Gastroesophageal sphincter (tissue), 4 donors: ENCODE results near the gene MYO7A. TPM values are rescaled to one million over a fixed set of nuclear protein-coding genes. Genes with fewer than 3 reads are reported as not detected.

Source experiments
- ATAC-seq: fragments of 150-250 bp; one replicate; pipeline ENCODE4 v1.9.1; 2016; ENCODE audit warnings: mild to moderate bottlenecking, moderate library complexity
- H3K27ac ChIP-seq, 4 donors: fragments of 200-600 bp; sonication (generic) in 3 of 4; 1 replicate in 3 of 4; 2 replicates in 1 of 4; pipeline ENCODE4 v1.5.1; 2016 to 2019
- H3K27me3 ChIP-seq: fragments of 200-600 bp; sonication (generic); one replicate; pipeline ENCODE4 v1.5.1; 2019
- H3K36me3 ChIP-seq, 2 donors: fragments of 200-600 bp; sonication (generic); one replicate each; pipeline ENCODE4 v1.5.1; 2019; ENCODE audit warnings: control low read depth in 1 of 2
- H3K4me1 ChIP-seq, 3 donors: fragments of 200-600 bp; sonication (generic); 1 replicate in 2 of 3; 2 replicates in 1 of 3; pipeline ENCODE4 v1.5.1; 2016 to 2019; ENCODE audit warnings: control low read depth in 2 of 3
- H3K4me3 ChIP-seq, 2 donors: fragments of 200-600 bp; sonication (generic); one replicate each; pipeline ENCODE4 v1.5.1; 2019; ENCODE audit warnings: mild to moderate bottlenecking in 1 of 2, moderate library complexity in 1 of 2
- H3K9me3 ChIP-seq, 3 donors: fragments of 200-600 bp; sonication (generic); one replicate each; pipeline ENCODE4 v1.5.1; 2017 to 2019; ENCODE audit warnings: control low read depth in 2 of 3
- CTCF ChIP-seq, 4 experiments: fragments of 200-600 bp in 2 of 4; fragments of 450-650 bp in 2 of 4; sonication (generic) in 1 of 4; IDR thresholded peaks; one replicate each; pipeline ENCODE4 v1.5.1; 2017 to 2019; ENCODE audit warnings: antibody characterized with exemption in 4 of 4, mild to moderate bottlenecking in 2 of 4, moderate library complexity in 2 of 4
- EP300 ChIP-seq: sonication (generic); formaldehyde crosslinking; IDR thresholded peaks from one replicate; pipeline ENCODE4 v1.6.1; 2017; ENCODE audit warnings: antibody characterized with exemption, mild to moderate bottlenecking
- POLR2A ChIP-seq, 2 donors: fragments of 450-650 bp; IDR thresholded peaks; one replicate each; pipeline ENCODE4 v1.6.1; 2017; ENCODE audit warnings: antibody characterized with exemption in 2 of 2, mild to moderate bottlenecking in 2 of 2, moderate library complexity in 1 of 2
- POLR2AphosphoS5 ChIP-seq: sonication (generic); formaldehyde crosslinking; IDR thresholded peaks from one replicate; pipeline ENCODE4 v1.6.1; 2017; ENCODE audit warnings: antibody characterized with exemption
- WGBS, 2 donors: methylation state at CpG; one replicate each; pipeline ENCODE4 v1.1.5; 2018; ENCODE audit warnings: low coverage in 1 of 2; 5-methylcytosine and 5-hydroxymethylcytosine counted together
- total RNA-seq, 4 donors: library from RNA; depleted of rRNA; stranded (reverse); fragments of >200 nt; gene quantifications; one replicate each; pipeline ENCODE4 v1.1.0, GENCODE V29; 2016

MYO7A gene
- total RNA-seq, 4 donors from 2014 or later = 4.0 to 11.8 (median 8.7) TPM

GRCh38 chr11:77103319-77103718, 24.7 kb upstream of the MYO7A start:
- no CpG with 5 or more reads among the region's 2 CpGs for WGBS, 2 donors
- no peak for ATAC-seq

GRCh38 chr11:77104727-77105126, 23.3 kb upstream of the MYO7A start:
- TF ChIP-seq POLR2A (IDR thresholded peaks at IDR 0.05) (no peak), EP300 (no peak), CTCF (IDR thresholded peaks at IDR 0.05) (no peak), POLR2AphosphoS5 (no peak)
- no peak overlapping the region for H3K27ac ChIP-seq
- WGBS, 2 donors = no CpG with 5 or more reads among the region's 8 CpGs
- H3K4me3 ChIP-seq = no peak overlapping the region
- H3K9me3 ChIP-seq = no peaks in the 10 kb centered on the region
- H3K27me3 ChIP-seq = no peaks in the 10 kb centered on the region
- no peak for ATAC-seq
- peaks cover 0 to 14% of the 10 kb centered on the region in 2 donors for H3K36me3 ChIP-seq
- H3K4me1 ChIP-seq = peaks cover 0 to 32% (median 7%) of the 10 kb centered on the region in 3 donors

More at GRCh38 chr11:77103319-77103718, 24.7 kb upstream of the MYO7A start:
- H3K27ac ChIP-seq = no peak overlapping the region
- peaks cover 0 to 22% (median 7%) of the 10 kb centered on the region in 3 donors for H3K4me1 ChIP-seq
- no peaks in the 10 kb centered on the region for H3K27me3 ChIP-seq
- peaks cover 0 to 14% of the 10 kb centered on the region in 2 donors for H3K36me3 ChIP-seq
- H3K4me3 ChIP-seq = no peak overlapping the region
- no peaks in the 10 kb centered on the region for H3K9me3 ChIP-seq
- TF ChIP-seq POLR2A (IDR thresholded peaks at IDR 0.05) (no peak), CTCF (IDR thresholded peaks at IDR 0.05) (no peak), POLR2AphosphoS5 (no peak), EP300 (no peak)

GRCh38 chr11:77106321-77106720, 21.7 kb upstream of the MYO7A start:
- Histone ChIP-seq H3K4me1 (peaks cover 0 to 47% (median 7%) of the 10 kb centered on the region in 3 donors), H3K27ac (no peak overlapping the region), H3K27me3 (no peaks in the 10 kb centered on the region), H3K4me3 (no peak overlapping the region), H3K9me3 (no peaks in the 10 kb centered on the region), H3K36me3 (peaks cover 0 to 14% of the 10 kb centered on the region in 2 donors)
- ATAC-seq = no peak
- no CpG with 5 or more reads among the region's 7 CpGs for WGBS, 2 donors
- TF ChIP-seq EP300 (no peak), POLR2A (IDR thresholded peaks at IDR 0.05) (no peak), CTCF (IDR thresholded peaks at IDR 0.05) (no peak), POLR2AphosphoS5 (no peak)

- Histone ChIP-seq H3K4me3 (no peak overlapping the region), H3K9me3 (no peaks in the 10 kb centered on the region), H3K4me1 (peaks cover 0 to 47% (median 7%) of the 10 kb centered on the region in 3 donors), H3K27ac (no peak overlapping the region), H3K27me3 (no peaks in the 10 kb centered on the region), H3K36me3 (peaks cover 0 to 14% of the 10 kb centered on the region in 2 donors)
- ATAC-seq = no peak
- TF ChIP-seq CTCF (IDR thresholded peaks at IDR 0.05) (no peak), EP300 (no peak), POLR2A (IDR thresholded peaks at IDR 0.05) (no peak), POLR2AphosphoS5 (no peak)
- WGBS, 2 donors = no CpG with 5 or more reads among the region's 13 CpGs
Observed at GRCh38 chr11:77106759-77107158, 21.3 kb upstream of the MYO7A start.

- peaks cover 0 to 48% (median 7%) of the 10 kb centered on the region in 3 donors for H3K4me1 ChIP-seq
- no peak for ATAC-seq
- no peaks in the 10 kb centered on the region for H3K9me3 ChIP-seq
- TF ChIP-seq POLR2AphosphoS5 = no peak
- peak in 1 of 4 experiments; percentile 14 for TF ChIP-seq CTCF (IDR thresholded peaks at IDR 0.05)
- peaks cover 0 to 9% of the 10 kb centered on the region in 2 donors for H3K36me3 ChIP-seq
- WGBS, 2 donors = no CpG with 5 or more reads among the region's 3 CpGs
- no peak overlapping the region for H3K4me3 ChIP-seq
- H3K27ac ChIP-seq = peak overlapping the region in 1 of 4 donors; percentile 29
- H3K27me3 ChIP-seq = no peaks in the 10 kb centered on the region
Observed at GRCh38 chr11:77107950-77108349, 20.1 kb upstream of the MYO7A start.
